Prostate gland (tissue), 2 donors: Measurements from ENCODE around the gene B4GAT1.

ENCODE experiments used
- POLR2AphosphoS5 ChIP-seq: sonication (generic); formaldehyde crosslinking; IDR thresholded peaks from one replicate; pipeline ENCODE4 v1.6.1; 2017; ENCODE audit warnings: antibody characterized with exemption
- TF ChIP-seq, protein P1 (sequence below), 4 experiments: fragments of 200-600 bp in 2 of 4; fragments of 450-650 bp in 2 of 4; sonication (generic) in 2 of 4; IDR thresholded peaks; 1 replicate in 3 of 4; 2 replicates in 1 of 4; pipeline ENCODE4 v1.5.1; 2016 to 2019; ENCODE audit warnings: antibody characterized with exemption in 4 of 4, mild to moderate bottlenecking in 2 of 4, moderate library complexity in 2 of 4

DNA sequence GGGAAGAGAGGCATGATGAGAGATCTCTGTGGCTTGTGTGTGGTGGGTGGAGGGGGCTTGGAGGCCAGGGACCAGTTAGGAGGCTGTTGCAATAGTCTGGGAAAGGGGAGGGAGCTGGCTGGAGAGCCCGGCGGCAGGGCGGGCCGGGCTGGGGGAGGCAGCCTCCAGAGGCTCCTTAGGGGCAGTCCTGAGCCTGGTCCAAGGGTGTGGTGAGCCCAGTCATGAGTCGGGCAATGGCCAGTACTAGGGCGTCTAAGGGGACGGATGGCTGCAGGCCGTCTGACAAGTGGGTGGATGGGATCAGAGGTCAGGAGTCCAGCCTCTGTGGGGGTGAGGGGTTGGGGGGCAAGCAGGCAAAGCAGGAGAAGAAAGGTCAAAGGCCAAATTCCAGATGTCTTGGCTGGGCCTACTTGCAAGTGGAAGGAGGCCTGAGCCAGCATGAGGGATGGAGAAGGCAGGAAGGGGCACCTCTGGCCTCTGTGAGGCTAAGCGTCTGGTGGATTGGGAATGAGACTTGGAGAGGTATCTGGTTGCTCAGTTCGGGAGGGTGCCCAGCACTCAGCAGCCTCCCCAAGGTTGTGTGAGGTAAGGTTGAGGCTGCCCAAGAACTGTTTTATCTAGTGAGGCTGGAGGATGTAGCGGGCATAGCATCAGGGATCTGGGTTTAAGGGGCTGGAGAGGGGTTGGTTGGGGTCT lies 24.5 kb downstream of the B4GAT1 start:
- no peak for TF ChIP-seq POLR2AphosphoS5
- TF ChIP-seq, protein P1, sequence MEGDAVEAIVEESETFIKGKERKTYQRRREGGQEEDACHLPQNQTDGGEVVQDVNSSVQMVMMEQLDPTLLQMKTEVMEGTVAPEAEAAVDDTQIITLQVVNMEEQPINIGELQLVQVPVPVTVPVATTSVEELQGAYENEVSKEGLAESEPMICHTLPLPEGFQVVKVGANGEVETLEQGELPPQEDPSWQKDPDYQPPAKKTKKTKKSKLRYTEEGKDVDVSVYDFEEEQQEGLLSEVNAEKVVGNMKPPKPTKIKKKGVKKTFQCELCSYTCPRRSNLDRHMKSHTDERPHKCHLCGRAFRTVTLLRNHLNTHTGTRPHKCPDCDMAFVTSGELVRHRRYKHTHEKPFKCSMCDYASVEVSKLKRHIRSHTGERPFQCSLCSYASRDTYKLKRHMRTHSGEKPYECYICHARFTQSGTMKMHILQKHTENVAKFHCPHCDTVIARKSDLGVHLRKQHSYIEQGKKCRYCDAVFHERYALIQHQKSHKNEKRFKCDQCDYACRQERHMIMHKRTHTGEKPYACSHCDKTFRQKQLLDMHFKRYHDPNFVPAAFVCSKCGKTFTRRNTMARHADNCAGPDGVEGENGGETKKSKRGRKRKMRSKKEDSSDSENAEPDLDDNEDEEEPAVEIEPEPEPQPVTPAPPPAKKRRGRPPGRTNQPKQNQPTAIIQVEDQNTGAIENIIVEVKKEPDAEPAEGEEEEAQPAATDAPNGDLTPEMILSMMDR (IDR thresholded peaks at IDR 0.05) = no peak
